GM10248 (cell line): Measurements from ENCODE around the gene PRDM11.

Experiments
- CTCF ChIA-PET: fragments of 300-600 bp; sonication (Branson Sonifier 250); formaldehyde crosslinking; extraction: SDS; loops from one replicate; lab custom pipeline; 2021; ENCODE audit warnings: antibody characterized with exemption; lab: Yijun Ruan, JAX
- POLR2A ChIA-PET: fragments of 350-650 bp; sonication (Branson Sonifier 250); formaldehyde crosslinking; extraction: SDS; loops from one replicate; lab custom pipeline; 2020; ENCODE audit warnings: antibody characterized with exemption; lab: Yijun Ruan, JAX
- DNase-seq: peaks from one replicate; pipeline ENCODE4 v3.0.0; 2012; ENCODE audit errors: extremely low spot score
- TF ChIP-seq, protein P1 (sequence below): IDR thresholded peaks from 2 replicates; pipeline ENCODE4 v1.5.1; 2012; ENCODE audit warnings: mild to moderate bottlenecking, low read depth; ENCODE audit errors: extremely low read depth, missing control alignments, control extremely low read depth

The PRDM11 gene

DNA sequence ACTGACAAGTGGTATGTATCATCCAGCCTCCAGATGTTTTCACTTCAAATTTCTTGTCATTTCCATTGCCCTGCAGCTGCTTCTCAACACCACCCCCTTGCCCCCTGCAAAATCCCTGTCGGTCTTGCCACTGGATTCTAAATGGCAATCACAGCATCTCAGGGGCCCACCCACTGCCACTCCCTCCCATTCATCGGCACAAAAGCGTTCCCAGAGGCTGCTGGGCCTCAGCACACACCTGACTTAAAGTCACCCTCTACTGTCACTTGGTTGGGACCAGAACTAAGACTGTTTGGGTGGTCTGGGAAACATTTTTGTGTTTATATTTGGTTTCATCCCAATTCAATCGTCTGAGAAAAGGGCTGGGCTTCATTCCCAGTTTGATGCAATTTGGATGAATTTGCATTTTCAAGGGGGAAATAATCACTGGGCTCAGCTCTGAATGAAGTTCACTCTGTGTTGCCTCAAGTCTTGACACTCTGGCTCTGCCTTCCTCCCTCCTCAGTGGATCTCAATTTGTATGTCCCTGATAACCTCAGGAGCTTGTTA, 112.6 kb downstream of the PRDM11 start:
- ChIA-PET CTCF (interaction anchor here (1.3 kb wide), 1 partner anchor 13 kb away, joined by 3 read pairs; no protein-coding TSS in a partner anchor), POLR2A (no interaction called here)
- no peak for DNase-seq
- TF ChIP-seq, protein P1, sequence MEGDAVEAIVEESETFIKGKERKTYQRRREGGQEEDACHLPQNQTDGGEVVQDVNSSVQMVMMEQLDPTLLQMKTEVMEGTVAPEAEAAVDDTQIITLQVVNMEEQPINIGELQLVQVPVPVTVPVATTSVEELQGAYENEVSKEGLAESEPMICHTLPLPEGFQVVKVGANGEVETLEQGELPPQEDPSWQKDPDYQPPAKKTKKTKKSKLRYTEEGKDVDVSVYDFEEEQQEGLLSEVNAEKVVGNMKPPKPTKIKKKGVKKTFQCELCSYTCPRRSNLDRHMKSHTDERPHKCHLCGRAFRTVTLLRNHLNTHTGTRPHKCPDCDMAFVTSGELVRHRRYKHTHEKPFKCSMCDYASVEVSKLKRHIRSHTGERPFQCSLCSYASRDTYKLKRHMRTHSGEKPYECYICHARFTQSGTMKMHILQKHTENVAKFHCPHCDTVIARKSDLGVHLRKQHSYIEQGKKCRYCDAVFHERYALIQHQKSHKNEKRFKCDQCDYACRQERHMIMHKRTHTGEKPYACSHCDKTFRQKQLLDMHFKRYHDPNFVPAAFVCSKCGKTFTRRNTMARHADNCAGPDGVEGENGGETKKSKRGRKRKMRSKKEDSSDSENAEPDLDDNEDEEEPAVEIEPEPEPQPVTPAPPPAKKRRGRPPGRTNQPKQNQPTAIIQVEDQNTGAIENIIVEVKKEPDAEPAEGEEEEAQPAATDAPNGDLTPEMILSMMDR: no peak

DNA sequence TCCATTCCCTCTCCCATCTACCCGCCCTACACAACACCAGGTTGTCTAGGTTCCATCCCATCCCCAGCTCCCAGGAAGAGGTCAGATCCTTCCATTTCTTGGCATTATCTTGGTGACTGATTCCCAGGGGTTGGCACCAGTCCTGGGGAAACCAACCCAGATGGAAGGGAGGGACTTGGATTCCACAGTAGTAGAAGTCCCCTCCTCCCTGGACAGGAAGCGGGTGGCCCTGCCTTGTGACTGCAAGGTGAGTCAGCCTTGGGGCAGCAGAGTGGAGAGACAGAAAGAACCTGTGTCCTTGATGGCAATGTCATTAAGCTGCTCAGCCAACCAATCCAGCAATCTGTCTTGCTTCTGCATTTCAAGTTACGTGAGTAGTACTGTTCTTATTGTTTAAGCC, 113.2 kb downstream of the PRDM11 start:
- ChIA-PET CTCF (interaction anchor here (1.3 kb wide), 1 partner anchor 13 kb away, joined by 3 read pairs; no protein-coding TSS in a partner anchor), POLR2A (no interaction called here)
- no peak for DNase-seq
- TF ChIP-seq, protein P1: no peak

DNA sequence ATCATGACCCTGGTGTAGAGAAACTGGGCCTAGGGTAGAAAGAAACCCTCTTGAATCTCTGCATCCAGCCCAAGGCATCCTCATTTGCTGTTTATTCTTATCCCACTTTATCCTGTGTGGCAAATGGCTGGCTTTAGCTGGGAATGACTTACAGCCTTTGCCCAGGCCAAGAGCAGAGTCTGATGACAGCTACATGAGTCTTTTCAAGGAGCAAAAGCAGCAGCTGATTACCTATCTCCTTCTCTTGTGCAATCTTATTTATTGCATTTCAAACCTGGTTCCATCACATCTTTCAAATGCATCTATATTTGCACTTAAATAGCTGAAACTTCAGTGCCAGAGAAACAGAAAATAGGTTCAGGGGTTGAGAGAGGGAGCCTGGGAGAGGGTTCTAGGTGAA, 113.6 kb downstream of the PRDM11 start:
- ChIA-PET CTCF (interaction anchor here (1.3 kb wide), 1 partner anchor 12 kb away, joined by 3 read pairs; no protein-coding TSS in a partner anchor), POLR2A (no interaction called here)
- TF ChIP-seq, protein P1: no peak
- DNase-seq: no peak

DNA sequence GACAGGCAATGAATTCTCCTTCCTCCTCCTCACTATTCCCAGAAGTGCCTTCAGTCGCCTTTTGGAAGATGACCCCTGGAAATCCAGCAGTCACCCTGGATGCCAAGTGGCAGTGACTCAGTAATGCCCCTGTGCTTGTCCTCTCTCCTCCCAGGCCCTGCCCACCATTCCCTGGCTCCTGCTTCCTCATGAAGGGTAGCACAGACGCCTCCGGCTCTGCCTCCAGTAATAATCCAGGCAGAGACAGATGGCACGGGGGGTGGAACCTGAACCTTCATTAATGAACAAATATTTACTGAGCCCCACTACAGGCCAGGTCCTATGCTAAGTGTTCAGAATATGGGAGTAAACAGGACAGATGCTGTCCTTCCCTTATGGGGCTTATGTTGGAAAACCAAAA, 116.5 kb downstream of the PRDM11 start:
- DNase-seq: no peak
- TF ChIP-seq, protein P1: no peak
- CTCF ChIA-PET: interaction anchor here (4.1 kb wide), 1 partner anchor 10 kb away, joined by 19 read pairs; no protein-coding TSS in a partner anchor
- POLR2A ChIA-PET: no interaction called here

DNA sequence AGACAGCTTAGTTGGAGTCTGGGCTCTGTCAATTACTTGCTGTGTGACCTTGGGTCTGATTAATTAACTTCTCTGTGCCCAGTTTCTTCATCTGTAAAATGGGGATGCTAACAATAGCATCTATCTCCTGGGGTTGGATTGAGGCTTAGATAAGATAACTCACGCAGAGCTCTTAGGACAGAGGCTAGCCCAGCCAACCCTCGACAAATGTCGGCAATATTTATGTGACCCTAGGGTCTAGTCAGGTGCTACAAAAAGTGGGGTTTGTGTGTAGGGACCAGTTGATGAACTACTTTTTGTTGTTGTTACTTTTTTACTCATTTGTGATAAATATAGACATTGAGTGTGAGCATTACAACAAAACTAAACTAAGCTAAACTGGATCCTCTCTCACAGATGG, 117.3 kb downstream of the PRDM11 start:
- ChIA-PET POLR2A (no interaction called here), CTCF (interaction anchor here (4.1 kb wide), 1 partner anchor 11 kb away, joined by 19 read pairs; no protein-coding TSS in a partner anchor)
- DNase-seq: no peak
- TF ChIP-seq, protein P1: no peak

DNA sequence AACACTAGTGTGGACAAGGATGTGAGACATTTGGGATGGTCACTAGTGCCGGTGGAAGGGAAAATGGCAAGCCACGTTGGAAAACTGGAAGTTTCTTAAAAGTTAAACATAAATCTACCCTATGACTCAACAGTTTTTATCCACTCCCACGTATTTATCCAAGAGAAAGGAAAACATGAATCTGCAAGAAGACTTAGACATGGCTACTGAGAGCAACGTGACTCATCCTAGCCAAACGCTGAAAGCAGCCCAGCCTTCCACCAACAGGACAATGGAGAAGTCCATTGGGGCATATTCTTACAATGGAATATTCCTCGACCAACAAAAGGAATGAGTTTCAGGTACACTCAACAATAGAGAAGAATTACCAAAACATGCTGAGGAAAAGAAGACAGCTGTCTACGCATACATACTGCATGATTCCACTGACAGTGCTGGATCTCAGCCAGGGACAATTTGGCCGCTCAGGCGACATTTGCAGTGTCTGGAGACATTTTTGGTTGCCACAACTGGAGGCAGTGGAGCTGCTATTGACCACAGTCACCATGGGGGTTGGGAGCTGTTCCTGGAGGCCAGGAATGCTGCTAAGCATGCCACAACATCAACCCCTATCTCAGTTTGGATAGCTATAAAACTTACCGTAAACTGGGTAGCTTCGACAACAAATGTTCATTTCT, 118.5 kb downstream of the PRDM11 start:
- POLR2A ChIA-PET: no interaction called here
- TF ChIP-seq, protein P1: no peak
- CTCF ChIA-PET: interaction anchor here (1.4 to 4.1 kb wide), 3 partner anchors 12 to 23 kb away, joined by 4 to 19 read pairs (median 8); no protein-coding TSS in a partner anchor
- DNase-seq: no peak
